ENCODE measurements around the gene SLC7A4. TPM values are rescaled to one million over a fixed set of nuclear protein-coding genes. Genes with fewer than 3 reads are reported as not detected.

SLC7A4 gene
- total and polyA plus RNA-seq, 7 donors: 0.08 to 0.87 (median 0.10) TPM; not detected in 4

- ATAC-seq (no peak), DNase-seq (no peak)
- WGBS, 3 donors: 53 to 68% (median 64%) methylated on average over 5 of the region's 5 CpGs
- no peak overlapping the region for H3K27ac ChIP-seq
- H3K36me3 ChIP-seq (ENCODE audit: insufficient read depth in 1 of 2, low read depth in 1 of 2): no peaks in the 10 kb centered on the region
- no peak for TF ChIP-seq CTCF (IDR thresholded peaks at IDR 0.05)
- H3K4me3 ChIP-seq: no peak overlapping the region
- no peaks in the 10 kb centered on the region for H3K27me3 ChIP-seq (ENCODE audit: insufficient read depth in 3 of 3, low read length in 2 of 3)
- intact Hi-C loops (cut with DNase I): loop anchor here in 1 of 2 donors (10.0 kb wide), 1 partner anchor 75 kb away; no protein-coding TSS in a partner anchor
- no peaks in the 10 kb centered on the region for H3K4me1 ChIP-seq
- H3K9me3 ChIP-seq: no peaks in the 10 kb centered on the region
Measured at GRCh38 chr22:21069375-21069774, 37.0 kb upstream of the SLC7A4 start.

GRCh38 chr22:21068681-21069276 lies 36.4 kb upstream of the SLC7A4 start:
- Histone ChIP-seq H3K9me3 (no peaks in the 10 kb centered on the region), H3K36me3 (ENCODE audit: insufficient read depth in 1 of 2, low read depth in 1 of 2) (no peaks in the 10 kb centered on the region), H3K4me1 (no peaks in the 10 kb centered on the region), H3K27me3 (ENCODE audit: insufficient read depth in 3 of 3, low read length in 2 of 3) (no peaks in the 10 kb centered on the region), H3K4me3 (no peak overlapping the region), H3K27ac (no peak overlapping the region)
- TF ChIP-seq CTCF (IDR thresholded peaks at IDR 0.05): no peak
- WGBS, 3 donors: 65 to 69% (median 65%) methylated on average over 4 of the region's 4 CpGs
- DNase-seq (no peak), ATAC-seq (no peak)
- intact Hi-C loops (cut with DNase I): loop anchor here in 1 of 2 donors (10.0 kb wide), 1 partner anchor 74 kb away; no protein-coding TSS in a partner anchor

- no peaks in the 10 kb centered on the region for H3K27me3 ChIP-seq (ENCODE audit: insufficient read depth in 3 of 3, low read length in 2 of 3)
- 89 to 98% (median 94%) methylated on average over 12 of the region's 12 CpGs for WGBS, 3 donors
Measured at GRCh38 chr22:21067901-21068680, 35.7 kb upstream of the SLC7A4 start.

GRCh38 chr22:21067075-21067900 lies 34.9 kb upstream of the SLC7A4 start:
- DNase-seq (no peak), ATAC-seq (no peak)
- TF ChIP-seq CTCF (IDR thresholded peaks at IDR 0.05): no peak
- WGBS, 3 donors: 85 to 92% (median 91%) methylated on average over 27 to 28 of the region's 28 CpGs
- no peaks in the 10 kb centered on the region for H3K36me3 ChIP-seq (ENCODE audit: insufficient read depth in 1 of 2, low read depth in 1 of 2)
- intact Hi-C loops (cut with DNase I): loop anchor here in 1 of 2 donors (10.0 kb wide), 1 partner anchor 72 kb away; no protein-coding TSS in a partner anchor
- H3K27me3 ChIP-seq (ENCODE audit: insufficient read depth in 3 of 3, low read length in 2 of 3): no peaks in the 10 kb centered on the region
- no peak overlapping the region for H3K4me3 ChIP-seq
- no peak overlapping the region for H3K27ac ChIP-seq
- no peaks in the 10 kb centered on the region for H3K4me1 ChIP-seq
- no peaks in the 10 kb centered on the region for H3K9me3 ChIP-seq

More at GRCh38 chr22:21067901-21068680, 35.7 kb upstream of the SLC7A4 start:
- Histone ChIP-seq H3K4me1 (no peaks in the 10 kb centered on the region), H3K36me3 (ENCODE audit: insufficient read depth in 1 of 2, low read depth in 1 of 2) (no peaks in the 10 kb centered on the region), H3K4me3 (no peak overlapping the region), H3K27ac (no peak overlapping the region), H3K9me3 (no peaks in the 10 kb centered on the region)
- ATAC-seq (no peak), DNase-seq (no peak)
- no peak for TF ChIP-seq CTCF (IDR thresholded peaks at IDR 0.05)
- intact Hi-C loops (cut with DNase I): loop anchor here in 1 of 2 donors (10.0 kb wide), 1 partner anchor 73 kb away; no protein-coding TSS in a partner anchor

Measured in psoas muscle (tissue), 8 donors.